NB4 (cell line): ENCODE measurements around the gene FLT1.

Source experiments
- CTCF ChIP-seq: IDR thresholded peaks from one replicate; pipeline ENCODE4 v1.5.1; 2012; ENCODE audit warnings: low read depth, low read length
- POLR2A ChIP-seq: IDR thresholded peaks from 2 replicates; pipeline ENCODE4 v1.6.1; 2011; ENCODE audit warnings: mild to moderate bottlenecking; ENCODE audit not compliant: insufficient read length; ENCODE audit errors: extremely low read depth

GRCh38 chr13:28297341-28297740 is 197.6 kb downstream of the FLT1 start:
- no peak for TF ChIP-seq CTCF
- TF ChIP-seq POLR2A, result no peak
